ENCODE results near the gene PDS5B.
A peak's percentile ranks its signal among the peaks of the same experiment; 100 is the strongest.

The PDS5B gene

GRCh38 chr13:32589471-32589870 lies 3.2 kb downstream of the PDS5B start:
- DNase-seq = no peak

- DNase-seq = no peak
These were observed 4.0 kb downstream of the PDS5B start for GRCh38 chr13:32590266-32590665.

GRCh38 chr13:32592082-32592481 lies 5.8 kb downstream of the PDS5B start:
- no peak for DNase-seq

- DNase-seq = no peak
These were observed 8.0 kb downstream of the PDS5B start for GRCh38 chr13:32594157-32594738.

- DNase-seq = no peak
These were observed 9.1 kb downstream of the PDS5B start for GRCh38 chr13:32595306-32595705.

GRCh38 chr13:32600890-32601289 lies 14.6 kb downstream of the PDS5B start:
- DNase-seq = no peak

GRCh38 chr13:32609428-32609827 lies 23.2 kb downstream of the PDS5B start:
- DNase-seq = no peak

- DNase-seq = no peak
These were observed 24.3 kb downstream of the PDS5B start for GRCh38 chr13:32610538-32610937.

GRCh38 chr13:32610977-32611376 lies 24.7 kb downstream of the PDS5B start:
- DNase-seq = no peak

- DNase-seq = no peak
These were observed 30.7 kb downstream of the PDS5B start for GRCh38 chr13:32616883-32617511.

- DNase-seq = no peak
These were observed 36.6 kb downstream of the PDS5B start for GRCh38 chr13:32622827-32623226.

- no peak for DNase-seq
These were observed 38.2 kb downstream of the PDS5B start for GRCh38 chr13:32624441-32624840.

GRCh38 chr13:32627793-32628192 lies 41.5 kb downstream of the PDS5B start:
- DNase-seq = no peak

GRCh38 chr13:32629313-32629712 lies 43.1 kb downstream of the PDS5B start:
- no peak for DNase-seq

GRCh38 chr13:32629866-32630265 lies 43.6 kb downstream of the PDS5B start:
- no peak for DNase-seq

GRCh38 chr13:32632343-32632909 lies 46.2 kb downstream of the PDS5B start:
- DNase-seq = no peak

- DNase-seq = no peak
These were observed 50.5 kb downstream of the PDS5B start for GRCh38 chr13:32636711-32637110.

- DNase-seq = no peak
These were observed 52.5 kb downstream of the PDS5B start for GRCh38 chr13:32638739-32639138.

- DNase-seq = no peak
These were observed 53.4 kb downstream of the PDS5B start for GRCh38 chr13:32639502-32640105.

GRCh38 chr13:32642316-32642715 lies 56.1 kb downstream of the PDS5B start:
- DNase-seq = no peak

- no peak for DNase-seq
These were observed 56.6 kb downstream of the PDS5B start for GRCh38 chr13:32642858-32643257.

GRCh38 chr13:32645854-32646253 lies 59.6 kb downstream of the PDS5B start:
- no peak for DNase-seq

- no peak for DNase-seq
These were observed 61.7 kb downstream of the PDS5B start for GRCh38 chr13:32647926-32648325.

GRCh38 chr13:32650705-32651311 lies 64.6 kb downstream of the PDS5B start:
- DNase-seq = peak; percentile 57

Measured in DMS153 (cell line).